ENCODE data around the gene HOXC6. TPM values are rescaled to one million over a fixed set of nuclear protein-coding genes. Genes with fewer than 3 reads are reported as not detected.

Gene HOXC6
- total RNA-seq, 2 donors from 2014 or later = not detected

- no peaks in the 10 kb centered on the region for H3K36me3 ChIP-seq
- H3K27ac ChIP-seq = no peak overlapping the region
- DNase-seq (ENCODE audit: low spot score) = no peak
- H3K4me1 ChIP-seq = peaks cover 0 to 34% of the 10 kb centered on the region in 2 donors
- no peak for TF ChIP-seq CTCF (IDR thresholded peaks at IDR 0.05)
- H3K4me3 ChIP-seq = no peak overlapping the region
- peaks cover 65 to 67% of the 10 kb centered on the region in 2 donors for H3K27me3 ChIP-seq
- peaks cover 0 to 6% of the 10 kb centered on the region in 2 donors for H3K9me3 ChIP-seq
Measured at GRCh38 chr12:54030442-54030801, 2.2 kb downstream of the HOXC6 start.

- Histone ChIP-seq H3K4me3 (peak overlapping the region in 1 of 2 donors; percentile 14), H3K27ac (no peak overlapping the region), H3K36me3 (no peaks in the 10 kb centered on the region), H3K9me3 (peaks cover 0 to 6% of the 10 kb centered on the region in 2 donors), H3K4me1 (peaks cover 0 to 34% of the 10 kb centered on the region in 2 donors), H3K27me3 (peaks cover 64 to 65% of the 10 kb centered on the region in 2 donors)
- TF ChIP-seq CTCF (IDR thresholded peaks at IDR 0.05) = no peak
- no peak for DNase-seq (ENCODE audit: low spot score)
Measured at GRCh38 chr12:54030889-54031471, 2.7 kb downstream of the HOXC6 start.

- Histone ChIP-seq H3K4me1 (peaks cover 0 to 34% of the 10 kb centered on the region in 2 donors), H3K4me3 (peak overlapping the region in 1 of 2 donors; percentile 14), H3K27me3 (peaks cover 59 to 60% of the 10 kb centered on the region in 2 donors), H3K36me3 (no peaks in the 10 kb centered on the region), H3K27ac (no peak overlapping the region), H3K9me3 (peaks cover 0 to 6% of the 10 kb centered on the region in 2 donors)
- no peak for DNase-seq (ENCODE audit: low spot score)
- no peak for TF ChIP-seq CTCF (IDR thresholded peaks at IDR 0.05)
Measured at GRCh38 chr12:54031480-54031879, 3.2 kb downstream of the HOXC6 start.

- TF ChIP-seq CTCF (IDR thresholded peaks at IDR 0.05) = no peak
- DNase-seq (ENCODE audit: low spot score) = no peak
- H3K36me3 ChIP-seq = no peaks in the 10 kb centered on the region
- H3K27me3 ChIP-seq = peaks cover 53 to 64% of the 10 kb centered on the region in 2 donors
- H3K4me3 ChIP-seq = no peak overlapping the region
- H3K4me1 ChIP-seq = peaks cover 0 to 34% of the 10 kb centered on the region in 2 donors
- H3K27ac ChIP-seq = no peak overlapping the region
- peaks cover 0 to 6% of the 10 kb centered on the region in 2 donors for H3K9me3 ChIP-seq
Measured at GRCh38 chr12:54032086-54032619, 3.9 kb downstream of the HOXC6 start.

GRCh38 chr12:54032627-54033100, 4.4 kb downstream of the HOXC6 start, which contains the start of gene HOXC5:
TSS of gene HOXC5 (plus strand) at chr12:54033050. CDS start at chr12:54033123, 73 bp downstream.
- peak; percentile 70 to 88 for TF ChIP-seq CTCF (IDR thresholded peaks at IDR 0.05)
- Histone ChIP-seq H3K4me1 (peaks cover 0 to 34% of the 10 kb centered on the region in 2 donors), H3K4me3 (peak within 1 kb of the TSS; percentile 16 to 40), H3K9me3 (peaks cover 0 to 6% of the 10 kb centered on the region in 2 donors), H3K36me3 (no peaks in the 10 kb centered on the region), H3K27ac (no peak within 1 kb of the TSS), H3K27me3 (peaks cover 47 to 65% of the 10 kb centered on the region in 2 donors)
- peak; percentile 69 for DNase-seq (ENCODE audit: low spot score)
